Measurements from ENCODE around the gene PILRB. TPM values are rescaled to one million over a fixed set of nuclear protein-coding genes. Genes with fewer than 3 reads are reported as not detected.
"Not testable (repeated sequence)": the region's sequence is repeated elsewhere in the genome, so short reads cannot be mapped to it uniquely, and the experiment has no call there.

Gene PILRB
- 10 to 100 TPM; 41.1 to 59.0 (median 43.2) TPM for polyA plus RNA-seq

DNA sequence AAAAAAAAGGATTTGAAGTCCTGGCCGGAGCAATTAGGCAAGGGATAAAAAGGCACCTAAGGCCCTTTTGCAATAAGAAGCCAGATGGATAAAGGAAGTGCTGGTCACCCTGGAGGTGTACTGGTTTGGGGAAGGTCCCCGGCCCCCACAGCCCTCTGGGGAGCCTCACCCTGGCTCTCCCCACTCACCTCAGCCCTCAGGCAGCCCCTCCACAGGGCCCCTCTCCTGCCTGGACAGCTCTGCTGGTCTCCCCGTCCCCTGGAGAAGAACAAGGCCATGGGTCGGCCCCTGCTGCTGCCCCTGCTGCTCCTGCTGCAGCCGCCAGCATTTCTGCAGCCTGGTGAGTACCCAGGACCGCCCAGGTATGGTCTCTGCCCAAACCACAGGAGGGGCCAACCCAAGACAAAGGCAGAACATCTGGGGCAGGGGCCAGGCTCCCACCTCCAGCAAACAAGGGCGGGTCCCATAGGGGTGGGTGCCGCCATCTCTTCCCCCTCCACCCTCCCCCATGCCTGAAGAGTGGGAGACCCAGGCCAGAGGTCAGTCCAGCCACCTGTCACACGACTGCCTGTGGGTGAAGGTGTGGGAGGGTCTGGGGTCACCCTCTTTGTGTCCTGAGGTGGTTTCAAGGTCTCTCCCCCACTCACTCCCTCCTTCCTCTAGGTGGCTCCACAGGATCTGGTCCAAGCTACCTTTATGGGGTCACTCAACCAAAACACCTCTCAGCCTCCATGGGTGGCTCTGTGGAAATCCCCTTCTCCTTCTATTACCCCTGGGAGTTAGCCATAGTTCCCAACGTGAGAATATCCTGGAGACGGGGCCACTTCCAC, at the start of gene PILRB:
Gene PILRB, plus strand, starts transcription at position 91 of the 830 bp plus-strand sequence. Its CDS starts 186 bp downstream, at position 277.
- WGBS, 3 donors, result 74 to 90% (median 78%) methylated on average over 11 of the region's 11 CpGs
- H3K27ac ChIP-seq (ENCODE audit: low read depth, low read length), result no peak within 1 kb of the TSS

DNA sequence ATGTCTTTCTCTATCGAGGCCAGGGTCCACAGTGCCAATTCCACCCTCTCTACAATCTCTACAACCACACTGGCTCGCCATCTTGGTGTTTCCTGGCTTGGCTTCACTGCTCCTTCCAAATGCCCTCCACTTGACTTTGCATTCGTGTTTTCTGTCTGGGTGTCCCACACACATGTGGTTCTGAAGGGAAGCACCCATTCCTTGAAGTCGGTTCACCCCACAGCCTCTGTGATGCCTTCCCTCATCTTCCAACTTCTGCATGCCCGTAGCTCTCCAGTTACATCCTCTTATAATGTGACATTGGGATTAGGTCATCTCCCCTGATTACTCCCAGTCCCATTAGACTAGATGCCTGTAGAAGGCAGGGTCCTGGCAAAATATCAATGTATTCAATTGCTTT, 39.6 kb upstream of the PILRB start:
- not testable (repeated sequence) for H3K27ac ChIP-seq (ENCODE audit: low read depth, low read length)
- WGBS, 3 donors, result 63 to 96% (median 68%) methylated on average over 4 of the region's 5 CpGs

DNA sequence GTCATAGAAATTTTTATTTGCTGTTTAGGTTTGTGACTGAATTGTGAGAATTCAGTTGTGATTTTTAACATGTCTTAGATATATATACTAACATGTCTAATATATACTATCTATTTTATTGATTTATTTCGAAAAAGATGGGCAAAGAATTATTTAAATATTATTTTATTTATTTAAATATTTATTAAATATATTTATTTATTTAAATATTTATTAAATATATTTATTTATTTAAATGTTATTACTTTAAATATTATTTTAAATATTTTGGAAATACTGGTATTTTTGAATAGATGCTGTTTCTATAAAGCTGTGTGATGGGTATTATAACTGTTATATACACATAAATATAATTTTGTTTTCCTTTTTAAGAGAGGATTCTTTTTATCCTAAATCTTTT, 36.3 kb upstream of the PILRB start:
- WGBS, 3 donors, result 86 to 100% (median 99%) methylated on average over 1 of the region's 1 CpG

DNA sequence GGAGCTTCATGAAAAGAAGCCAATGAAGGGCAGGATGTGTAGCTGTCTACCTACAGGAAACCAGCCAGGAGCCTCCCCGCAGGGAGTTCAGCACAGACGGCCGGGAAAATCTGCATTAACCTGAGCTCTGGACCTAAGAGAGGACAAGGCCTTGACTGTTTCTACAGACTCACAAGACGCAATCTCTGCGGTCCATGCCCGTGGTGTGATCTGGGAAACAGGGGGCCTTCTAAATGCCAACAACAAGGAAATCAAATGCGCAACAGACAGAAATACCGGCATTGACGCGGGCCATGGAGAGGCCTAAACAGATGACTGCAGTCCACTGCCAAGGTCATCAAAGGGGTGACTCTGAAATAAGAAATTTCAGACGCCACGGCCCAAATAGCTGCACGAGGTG, 33.7 kb upstream of the PILRB start:
- H3K27ac ChIP-seq (ENCODE audit: low read depth, low read length), result not testable (repeated sequence)
- 88 to 92% (median 91%) methylated on average over 7 to 13 of the region's 13 CpGs for WGBS, 3 donors

More for the DNA sequence above, 36.3 kb upstream of the PILRB start:
- H3K27ac ChIP-seq (ENCODE audit: low read depth, low read length), result not testable (repeated sequence)

DNA sequence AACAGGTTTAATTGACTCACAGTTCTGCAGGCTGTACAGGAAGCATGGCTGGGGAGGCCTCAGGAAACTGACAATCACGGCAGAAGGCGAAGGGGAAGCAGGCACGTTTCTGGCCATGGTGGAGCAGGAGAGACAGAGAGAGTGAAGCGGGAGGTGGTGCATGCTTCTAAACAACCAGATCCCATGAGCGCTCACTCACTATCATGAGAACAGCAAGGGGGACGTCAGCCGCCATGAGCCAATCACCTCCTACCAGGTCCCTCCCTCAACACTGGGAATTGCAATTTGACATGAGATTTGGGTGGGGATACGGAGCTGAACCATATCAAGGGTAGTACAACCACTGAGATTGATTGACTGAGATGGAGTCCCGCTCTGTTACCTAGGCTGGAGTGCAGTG, 32.2 kb upstream of the PILRB start:
- H3K27ac ChIP-seq (ENCODE audit: low read depth, low read length), result not testable (repeated sequence)
- 76 to 97% (median 77%) methylated on average over 9 of the region's 9 CpGs for WGBS, 3 donors

DNA sequence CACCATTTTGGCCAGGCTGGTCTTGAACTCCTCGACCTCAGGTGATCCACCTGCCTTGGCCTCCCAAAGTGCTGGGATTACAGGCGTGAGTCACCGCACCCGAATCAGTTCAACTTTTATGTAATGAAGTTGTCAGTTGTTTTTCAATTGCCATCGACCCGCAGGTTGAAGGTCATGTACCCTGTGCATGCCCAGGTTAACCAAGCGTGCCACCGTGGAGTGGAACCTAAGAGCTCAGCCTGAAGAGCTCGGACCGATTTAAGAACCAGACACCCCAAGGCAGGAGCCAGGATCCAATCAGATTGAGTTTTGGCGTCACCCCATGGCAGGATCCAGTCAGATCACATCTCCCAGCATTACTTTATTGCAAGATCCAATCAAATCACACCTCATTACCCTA, 31.0 kb upstream of the PILRB start:
- 94 to 95% (median 94%) methylated on average over 9 to 10 of the region's 11 CpGs for WGBS, 3 donors
- H3K27ac ChIP-seq (ENCODE audit: low read depth, low read length), result not testable (repeated sequence)

DNA sequence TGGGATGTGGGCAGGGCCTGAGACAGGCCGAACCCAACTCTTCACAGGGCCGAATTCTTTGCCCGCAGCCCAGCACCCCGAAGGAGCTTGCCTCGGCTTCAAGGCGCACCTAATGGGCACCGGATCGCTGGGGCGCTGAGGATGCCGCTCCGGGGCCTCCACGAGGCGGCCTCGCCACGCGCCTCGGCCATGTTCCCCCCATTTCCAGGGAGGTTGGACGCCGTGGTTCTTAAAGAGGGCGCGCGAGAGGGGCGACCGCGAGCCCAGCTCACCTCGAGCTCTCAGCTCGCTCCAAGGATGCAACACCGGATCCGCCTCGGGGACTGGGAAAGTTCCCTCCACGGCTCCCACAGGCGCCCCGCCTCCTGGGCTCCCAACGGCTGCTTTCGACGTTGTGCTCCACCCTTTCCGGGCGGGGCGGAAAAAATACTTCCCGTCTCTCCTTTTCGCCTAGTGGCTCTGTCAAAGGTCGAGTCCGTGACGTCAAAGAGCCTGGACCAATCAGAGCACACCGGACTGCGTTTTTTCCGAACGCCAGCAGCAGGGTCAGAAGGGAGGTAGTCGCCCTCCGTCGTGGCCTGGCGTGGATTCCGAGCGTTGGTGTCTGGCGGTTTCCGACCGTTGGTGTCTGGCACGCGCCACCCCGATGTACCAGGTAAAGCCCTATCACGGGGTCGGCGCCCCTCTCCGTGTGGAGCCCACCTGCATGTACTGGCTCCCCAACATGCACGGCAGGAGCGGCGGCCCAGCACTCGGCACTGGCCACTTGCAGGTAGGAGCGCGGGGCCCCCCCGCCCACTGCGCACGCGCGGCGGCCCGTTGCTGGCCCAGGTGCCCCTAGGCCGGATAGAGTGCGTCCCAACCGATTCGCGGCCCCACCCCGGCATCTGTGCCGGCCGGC, 22.1 kb upstream of the PILRB start:
- peak overlapping the region; percentile 99 for H3K27ac ChIP-seq (ENCODE audit: low read depth, low read length)
- WGBS, 3 donors, result 0 to 1% (median 0%) methylated on average over 74 to 80 of the region's 85 CpGs

DNA sequence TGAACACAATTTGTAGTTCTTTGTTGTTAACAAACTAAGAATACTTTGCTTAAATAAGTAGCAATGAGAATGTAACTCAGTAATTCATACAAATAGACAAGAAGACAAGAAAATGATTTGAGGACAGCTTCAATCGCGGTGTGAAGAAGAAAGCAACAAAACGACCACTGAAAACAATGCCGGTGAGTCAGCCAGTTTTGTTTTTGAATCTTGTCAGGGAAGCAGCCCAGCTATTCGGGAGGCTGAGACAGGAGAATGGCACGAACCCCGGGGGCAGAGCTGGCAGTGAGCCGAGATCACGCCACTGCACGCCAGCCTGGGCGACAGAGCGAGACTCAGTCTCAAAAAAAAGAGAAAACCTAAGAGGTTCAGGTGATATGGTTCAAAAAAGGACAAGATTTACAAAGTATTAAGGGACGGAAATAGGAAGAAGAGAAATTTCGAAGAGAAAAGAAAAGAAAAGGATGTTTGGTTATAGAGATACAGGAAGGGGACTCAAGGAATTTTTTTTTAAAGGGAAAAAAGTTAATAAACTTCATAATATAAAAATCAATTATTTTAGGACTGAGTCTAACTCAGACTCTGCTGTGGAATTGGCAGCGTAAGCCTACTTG, 19.7 kb upstream of the PILRB start:
- H3K27ac ChIP-seq (ENCODE audit: low read depth, low read length), result not testable (repeated sequence)
- 87 to 89% (median 87%) methylated on average over 15 of the region's 15 CpGs for WGBS, 3 donors

DNA sequence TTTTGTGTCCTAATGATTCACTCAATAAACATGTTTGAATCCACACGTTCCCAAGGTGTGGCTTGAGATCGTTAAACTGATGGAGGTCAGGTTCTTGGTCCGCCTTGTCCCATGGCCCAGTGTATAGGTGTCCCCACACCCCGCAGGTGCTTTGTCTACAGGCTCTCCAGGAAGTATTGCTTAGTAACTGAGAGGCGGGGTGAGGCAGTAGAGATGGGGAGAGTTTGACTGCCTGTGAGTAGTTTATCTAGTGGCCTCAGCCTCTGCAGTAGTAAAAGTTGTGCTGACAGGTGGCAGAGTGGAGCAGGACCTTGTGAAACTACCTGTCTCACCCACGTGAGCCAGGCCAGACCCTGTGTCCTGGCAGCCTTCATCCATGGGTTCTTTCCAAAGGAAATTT, 16.6 kb upstream of the PILRB start:
- 61 to 82% (median 77%) methylated on average over 6 of the region's 6 CpGs for WGBS, 3 donors
- not testable (repeated sequence) for H3K27ac ChIP-seq (ENCODE audit: low read depth, low read length)

DNA sequence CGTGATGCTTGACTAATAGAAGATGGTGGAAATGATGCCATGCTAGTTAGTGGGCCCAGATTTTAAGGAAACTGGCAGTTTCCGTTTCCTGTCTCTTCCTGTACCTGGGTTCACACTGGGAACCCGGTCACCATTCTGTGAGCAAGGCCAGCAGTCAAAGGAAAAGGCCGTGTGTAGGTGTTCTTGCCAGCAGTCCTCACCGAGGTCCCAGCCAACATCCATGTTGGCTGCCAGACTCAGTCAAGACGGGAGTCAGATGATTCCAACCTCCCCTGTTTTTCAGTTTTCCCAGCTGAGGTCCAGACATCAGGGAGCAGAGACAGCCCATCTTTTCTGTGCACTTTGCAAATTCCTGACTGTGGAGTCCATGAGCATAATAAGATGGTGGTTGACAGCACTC, 15.2 kb upstream of the PILRB start:
- H3K27ac ChIP-seq (ENCODE audit: low read depth, low read length), result no peak overlapping the region
- 56 to 70% (median 63%) methylated on average over 6 of the region's 6 CpGs for WGBS, 3 donors

DNA sequence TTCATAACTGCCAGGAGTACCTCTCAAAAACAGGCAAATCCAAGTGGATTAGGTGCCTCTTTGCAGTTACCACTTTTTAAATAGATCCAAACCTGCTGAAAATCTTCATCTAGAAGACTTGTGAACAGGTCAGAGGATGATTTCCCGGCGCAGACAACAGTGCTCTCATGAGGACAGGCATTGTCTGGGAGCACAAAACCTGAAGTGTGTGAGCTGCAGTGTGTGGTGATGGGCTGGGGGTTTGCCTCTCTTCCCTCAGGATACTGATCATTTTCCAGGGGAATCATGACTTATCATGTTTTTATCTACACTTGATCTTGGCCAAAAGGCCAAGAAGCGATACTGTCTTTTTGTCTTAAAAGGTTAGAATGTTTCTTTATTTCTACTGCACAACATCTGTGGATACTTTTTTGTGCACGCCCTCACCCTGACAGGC, 13.8 kb upstream of the PILRB start:
- 77 to 90% (median 89%) methylated on average over 3 of the region's 4 CpGs for whole genome bisulfite sequencing, 3 donors
- H3K27ac ChIP-seq (ENCODE audit: low read depth, low read length), result not testable (repeated sequence)

DNA sequence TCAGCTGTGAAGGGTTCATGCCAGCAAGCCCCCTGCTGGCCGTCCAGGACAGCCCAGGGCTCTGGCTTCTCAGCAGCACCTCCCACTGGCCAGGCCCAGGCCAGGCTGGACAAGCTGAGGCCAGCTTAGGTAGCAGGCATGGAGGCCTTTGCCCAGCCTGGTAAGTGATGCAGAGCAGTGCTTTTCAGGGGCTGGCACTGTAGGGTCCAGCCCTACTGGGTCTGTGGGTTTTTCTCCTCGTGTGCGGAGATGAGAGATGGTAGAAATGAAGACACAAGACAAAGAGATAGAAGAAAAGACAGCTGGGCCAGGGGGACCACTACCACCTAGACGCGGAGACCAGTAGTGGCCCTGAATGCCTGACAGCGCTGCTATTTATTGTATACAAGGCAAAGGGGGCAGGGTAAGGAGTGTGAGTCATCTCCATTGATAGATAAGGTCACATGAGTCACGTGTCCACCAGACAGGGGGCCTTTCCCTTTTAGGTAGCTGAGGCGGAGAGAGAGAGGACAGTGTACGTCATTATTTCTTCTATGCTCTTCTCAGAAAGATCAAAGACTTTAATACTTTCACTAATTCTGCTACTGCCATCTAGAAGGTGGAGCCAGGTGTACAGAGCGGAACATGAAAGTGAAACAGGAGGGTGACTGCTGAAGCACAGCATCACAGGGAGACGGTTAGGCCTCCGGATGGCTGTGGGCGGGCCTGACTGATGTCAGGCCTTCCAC, 13.2 kb upstream of the PILRB start:
- 50 to 71% (median 65%) methylated on average over 9 to 10 of the region's 13 CpGs for WGBS, 3 donors
- not testable (repeated sequence) for H3K27ac ChIP-seq (ENCODE audit: low read depth, low read length)

DNA sequence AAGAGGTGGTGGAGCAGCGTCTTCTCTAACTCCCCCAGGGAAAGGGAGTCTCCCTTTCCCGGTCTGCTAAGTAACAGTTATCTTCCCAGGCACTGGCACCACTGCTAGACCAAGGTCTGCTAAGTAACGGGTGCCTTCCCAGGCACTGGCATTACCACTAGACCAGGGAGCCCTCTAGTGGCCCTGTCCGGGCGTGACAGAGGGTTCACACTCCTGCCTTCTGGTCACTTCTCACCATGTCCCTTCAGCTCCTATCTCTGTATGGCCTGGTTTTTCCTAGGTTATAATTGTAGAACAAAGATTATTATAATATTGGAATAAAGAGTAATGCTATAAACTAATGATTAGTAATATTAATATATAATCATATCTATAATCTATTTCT, 12.6 kb upstream of the PILRB start:
- WGBS, 3 donors, result 0% methylated on average over 2 to 3 of the region's 5 CpGs
- H3K27ac ChIP-seq (ENCODE audit: low read depth, low read length), result not testable (repeated sequence)

DNA sequence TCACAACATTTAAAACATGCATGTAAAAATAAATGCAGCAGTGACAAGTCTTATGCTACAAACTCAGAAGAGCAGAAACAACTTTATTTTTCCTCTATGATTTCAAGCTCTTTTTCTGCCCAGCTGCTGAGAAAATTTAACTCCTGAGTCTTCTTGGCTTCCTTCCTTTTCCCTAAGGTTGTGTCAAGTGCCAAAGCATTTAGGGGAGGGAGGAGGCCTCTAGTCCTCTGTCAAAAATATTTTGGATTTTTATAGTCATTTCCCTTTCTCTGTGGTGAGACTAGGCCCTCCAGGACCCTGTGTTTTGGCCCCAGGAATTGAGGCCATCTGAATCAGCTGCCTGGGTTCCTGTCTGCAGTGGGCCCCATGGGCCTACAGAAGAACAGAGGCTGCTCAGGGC, 11.0 kb upstream of the PILRB start:
- no peak overlapping the region for H3K27ac ChIP-seq (ENCODE audit: low read depth, low read length)

DNA sequence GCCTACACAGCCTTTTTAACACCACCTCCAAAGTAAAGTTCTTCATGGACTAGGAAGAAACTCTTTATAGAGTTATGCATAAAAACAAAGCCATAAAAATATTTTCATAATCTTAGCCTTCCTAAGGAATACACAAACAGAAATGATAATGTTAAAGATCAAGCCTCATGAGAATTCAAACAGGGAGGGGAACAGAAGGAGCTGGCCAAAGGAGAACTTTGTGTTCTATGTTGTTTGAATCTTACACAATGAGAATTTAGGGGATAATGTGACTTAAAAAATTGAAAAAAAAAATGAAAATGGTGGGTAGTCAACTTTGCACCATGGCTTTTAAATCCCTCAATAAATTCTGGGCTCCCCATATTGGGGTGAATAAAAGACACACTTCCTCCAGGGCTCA, 9.1 kb upstream of the PILRB start:
- H3K27ac ChIP-seq (ENCODE audit: low read depth, low read length), result no peak overlapping the region

DNA sequence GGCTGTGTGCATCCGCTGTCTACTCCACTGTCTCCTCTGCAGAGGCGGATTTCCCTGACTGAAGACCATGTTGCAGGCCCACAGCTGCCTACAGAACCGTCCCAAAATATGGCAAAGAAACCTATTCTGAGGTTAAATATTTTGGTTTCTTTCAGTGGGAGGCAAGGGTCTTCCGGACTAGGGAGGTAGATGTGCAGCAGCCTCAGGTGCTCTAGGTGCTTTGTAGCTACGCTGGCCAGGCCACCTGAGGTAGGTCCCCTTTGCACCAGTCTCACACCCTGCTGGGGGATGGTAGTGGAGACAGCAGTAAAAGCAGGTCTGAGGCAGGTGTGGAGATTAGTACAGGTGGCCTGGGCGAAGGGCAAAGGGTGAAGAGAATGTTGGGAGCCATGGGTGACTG, 8.2 kb upstream of the PILRB start:
- 91 to 96% (median 93%) methylated on average over 6 of the region's 6 CpGs for WGBS, 3 donors
- no peak overlapping the region for H3K27ac ChIP-seq (ENCODE audit: low read depth, low read length)

DNA sequence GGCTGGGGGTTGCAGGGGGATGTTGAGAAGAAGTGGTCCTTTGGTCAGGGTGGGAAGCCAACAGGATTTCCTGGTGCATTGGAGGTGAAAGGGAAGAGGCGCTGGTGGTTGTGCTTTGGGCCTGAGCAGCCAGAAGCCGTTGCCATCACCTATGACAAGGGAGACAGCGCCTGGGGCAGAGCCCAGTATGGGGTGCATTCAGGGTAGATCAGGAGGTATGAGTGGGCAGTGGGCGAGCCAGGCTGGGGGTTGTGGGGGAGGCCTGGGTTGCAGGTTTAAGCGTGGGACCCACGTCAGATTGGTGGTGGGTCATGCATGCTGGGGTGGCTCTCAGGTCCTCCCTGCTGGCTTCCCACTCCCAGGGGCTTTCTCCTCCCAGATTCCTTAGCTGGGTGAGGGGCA, 6.3 kb upstream of the PILRB start:
- H3K27ac ChIP-seq (ENCODE audit: low read depth, low read length), result no peak overlapping the region
- WGBS, 3 donors, result 81 to 91% (median 84%) methylated on average over 6 of the region's 6 CpGs

DNA sequence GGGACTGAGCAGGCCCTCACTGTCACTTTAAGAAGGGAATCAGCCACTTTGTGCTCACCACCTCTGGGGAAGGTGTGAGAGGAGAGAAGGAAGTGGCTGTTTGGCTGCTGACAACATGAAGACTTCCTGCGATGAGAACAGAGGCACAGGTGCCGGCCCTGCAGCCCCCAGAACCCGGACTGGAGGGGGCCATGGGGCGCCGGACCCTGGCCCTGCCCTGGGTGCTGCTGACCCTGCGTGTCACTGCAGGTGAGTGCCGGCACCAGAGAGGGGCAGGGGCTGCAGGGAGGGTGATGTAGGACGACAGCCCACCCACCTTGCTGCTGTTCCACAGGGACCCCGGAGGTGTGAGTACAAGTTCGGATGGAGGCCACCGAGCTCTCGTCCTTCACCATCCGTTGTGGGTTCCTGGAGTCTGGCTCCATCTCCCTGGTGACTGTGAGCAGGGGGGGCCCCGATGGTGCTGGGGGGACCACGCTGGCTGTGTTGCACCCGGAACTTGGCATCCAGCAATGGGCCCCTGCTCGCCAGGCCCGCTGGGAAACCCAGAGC, 5.6 kb upstream of the PILRB start:
- 82 to 90% (median 89%) methylated on average over 18 of the region's 18 CpGs for WGBS, 3 donors
- H3K27ac ChIP-seq (ENCODE audit: low read depth, low read length), result not testable (repeated sequence)
